Colonic mucosa (tissue), 4 donors: ENCODE measurements around the gene ADIPOR2. TPM values are rescaled to one million over a fixed set of nuclear protein-coding genes. Genes with fewer than 3 reads are reported as not detected.

Experiments used
- DNase-seq: peaks from one replicate; pipeline ENCODE4 v3.0.0-alpha.2; 2020
- H3K27ac ChIP-seq: fragments of 200-600 bp; one replicate; pipeline ENCODE4 v1.8.0; 2021
- H3K27me3 ChIP-seq: fragments of 200-600 bp; one replicate; pipeline ENCODE4 v1.8.0; 2021
- H3K36me3 ChIP-seq: fragments of 200-600 bp; one replicate; pipeline ENCODE4 v1.8.0; 2021
- H3K4me1 ChIP-seq: fragments of 200-600 bp; one replicate; pipeline ENCODE4 v1.8.0; 2021; ENCODE audit warnings: mild to moderate bottlenecking
- H3K4me3 ChIP-seq: fragments of 200-600 bp; one replicate; pipeline ENCODE4 v1.8.0; 2021
- H3K9ac ChIP-seq, 2 donors: one replicate each; pipeline ENCODE4 v1.7.0; 2013; ENCODE audit warnings: control low read depth in 2 of 2, low read depth in 2 of 2, low read length in 2 of 2
- H3K9me3 ChIP-seq: fragments of 200-600 bp; one replicate; pipeline ENCODE4 v1.8.0; 2021
- CTCF ChIP-seq: fragments of 200-600 bp; IDR thresholded peaks from one replicate; pipeline ENCODE4 v1.8.0; 2022; ENCODE audit warnings: antibody characterized with exemption, mild to moderate bottlenecking
- intact Hi-C: fragments of 100-400 bp; cut with DNase I; formaldehyde crosslinking; loops from one replicate; pipeline ENCODE4 v1.14.1; 2022
- total RNA-seq, 2 donors: library from RNA; stranded (reverse); fragmentation: NEBNext Ultra II Directional in 1 of 2; extraction: Animal tissue kit (Norgen Biotek cat#: 25700) in 1 of 2; gene quantifications; one replicate each; pipeline ENCODE4 v1.2.1, GENCODE V29; 2021
- donor health status: healthy.
- donor health status: DM: no; HTN: no; CAD: no.
- donor health status: DM: no; HTN: no; CAD: no.

Gene ADIPOR2
- total RNA-seq, 2 donors from 2014 or later, result 68.3 to 138 TPM

GRCh38 chr12:1811281-1811947 lies 120.5 kb downstream of the ADIPOR2 start:
- peak overlapping the region in 1 of 2 donors; percentile 8 for H3K9ac ChIP-seq
- DNase-seq, result no peak
- intact Hi-C loops, result no loop called here
- TF ChIP-seq CTCF, result no peak
- H3K36me3 ChIP-seq, result no peaks in the 10 kb centered on the region
- no peaks in the 10 kb centered on the region for H3K27me3 ChIP-seq
- H3K9me3 ChIP-seq, result no peaks in the 10 kb centered on the region
- no peak overlapping the region for H3K27ac ChIP-seq
- no peaks in the 10 kb centered on the region for H3K4me1 ChIP-seq
- H3K4me3 ChIP-seq, result no peak overlapping the region

- Histone ChIP-seq H3K9ac (no peak overlapping the region), H3K36me3 (no peaks in the 10 kb centered on the region), H3K4me3 (no peak overlapping the region), H3K4me1 (no peaks in the 10 kb centered on the region), H3K27ac (peak overlapping the region; percentile 15), H3K27me3 (no peaks in the 10 kb centered on the region), H3K9me3 (no peaks in the 10 kb centered on the region)
- TF ChIP-seq CTCF, result no peak
- intact Hi-C loops, result no loop called here
- DNase-seq, result no peak
Observed at GRCh38 chr12:1811948-1812291, 121.0 kb downstream of the ADIPOR2 start.

GRCh38 chr12:1812650-1813302 lies 121.9 kb downstream of the ADIPOR2 start:
- no peaks in the 10 kb centered on the region for H3K9me3 ChIP-seq
- H3K27ac ChIP-seq, result peak overlapping the region; percentile 15
- no peaks in the 10 kb centered on the region for H3K27me3 ChIP-seq
- H3K9ac ChIP-seq, result no peak overlapping the region
- no peak for TF ChIP-seq CTCF
- no peaks in the 10 kb centered on the region for H3K4me1 ChIP-seq
- no peak for DNase-seq
- intact Hi-C loops, result no loop called here
- no peaks in the 10 kb centered on the region for H3K36me3 ChIP-seq
- no peak overlapping the region for H3K4me3 ChIP-seq

GRCh38 chr12:1814266-1814665 lies 123.4 kb downstream of the ADIPOR2 start:
- Histone ChIP-seq H3K4me1 (no peaks in the 10 kb centered on the region), H3K27ac (no peak overlapping the region), H3K27me3 (no peaks in the 10 kb centered on the region), H3K9me3 (no peaks in the 10 kb centered on the region), H3K9ac (no peak overlapping the region), H3K4me3 (no peak overlapping the region), H3K36me3 (no peaks in the 10 kb centered on the region)
- DNase-seq, result no peak
- intact Hi-C loops, result no loop called here
- TF ChIP-seq CTCF, result no peak

- DNase-seq, result no peak
- Histone ChIP-seq H3K27me3 (peaks cover 7% of the 10 kb centered on the region), H3K9me3 (no peaks in the 10 kb centered on the region), H3K36me3 (no peaks in the 10 kb centered on the region), H3K9ac (no peak overlapping the region), H3K27ac (no peak overlapping the region), H3K4me1 (no peaks in the 10 kb centered on the region), H3K4me3 (no peak overlapping the region)
- TF ChIP-seq CTCF, result no peak
- intact Hi-C loops, result no loop called here
Observed at GRCh38 chr12:1815108-1815507, 124.2 kb downstream of the ADIPOR2 start.
